NB4 (cell line): Measurements from ENCODE around the gene RBM25.

Experiments
- POLR2A ChIP-seq: IDR thresholded peaks from 2 replicates; pipeline ENCODE4 v1.6.1; 2011; ENCODE audit warnings: mild to moderate bottlenecking; ENCODE audit not compliant: insufficient read length; ENCODE audit errors: extremely low read depth
- TF ChIP-seq, protein P1 (sequence below): IDR thresholded peaks from one replicate; pipeline ENCODE4 v1.5.1; 2012; ENCODE audit warnings: low read depth, low read length

DNA sequence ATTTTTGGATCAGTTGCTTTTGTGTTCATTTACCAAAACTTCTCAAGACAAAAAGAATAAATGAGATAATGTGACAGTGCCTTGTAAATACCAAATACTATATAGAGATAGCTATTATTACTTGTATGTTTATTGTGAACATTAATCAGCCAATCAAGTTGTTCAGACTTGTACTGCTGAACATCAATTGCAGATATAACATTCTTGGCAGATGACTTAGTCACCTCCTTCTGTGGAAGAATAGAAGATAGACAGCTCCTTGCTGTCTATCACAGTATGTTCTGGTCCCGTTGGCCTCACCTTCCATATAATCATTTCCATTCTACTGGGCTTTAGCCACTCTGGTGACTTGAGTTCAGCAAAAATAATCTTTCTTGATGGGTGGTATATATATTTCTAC, 108.1 kb downstream of the RBM25 start:
- TF ChIP-seq, protein P1, sequence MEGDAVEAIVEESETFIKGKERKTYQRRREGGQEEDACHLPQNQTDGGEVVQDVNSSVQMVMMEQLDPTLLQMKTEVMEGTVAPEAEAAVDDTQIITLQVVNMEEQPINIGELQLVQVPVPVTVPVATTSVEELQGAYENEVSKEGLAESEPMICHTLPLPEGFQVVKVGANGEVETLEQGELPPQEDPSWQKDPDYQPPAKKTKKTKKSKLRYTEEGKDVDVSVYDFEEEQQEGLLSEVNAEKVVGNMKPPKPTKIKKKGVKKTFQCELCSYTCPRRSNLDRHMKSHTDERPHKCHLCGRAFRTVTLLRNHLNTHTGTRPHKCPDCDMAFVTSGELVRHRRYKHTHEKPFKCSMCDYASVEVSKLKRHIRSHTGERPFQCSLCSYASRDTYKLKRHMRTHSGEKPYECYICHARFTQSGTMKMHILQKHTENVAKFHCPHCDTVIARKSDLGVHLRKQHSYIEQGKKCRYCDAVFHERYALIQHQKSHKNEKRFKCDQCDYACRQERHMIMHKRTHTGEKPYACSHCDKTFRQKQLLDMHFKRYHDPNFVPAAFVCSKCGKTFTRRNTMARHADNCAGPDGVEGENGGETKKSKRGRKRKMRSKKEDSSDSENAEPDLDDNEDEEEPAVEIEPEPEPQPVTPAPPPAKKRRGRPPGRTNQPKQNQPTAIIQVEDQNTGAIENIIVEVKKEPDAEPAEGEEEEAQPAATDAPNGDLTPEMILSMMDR, result no peak
- TF ChIP-seq POLR2A, result no peak
